Panc1 (cell line): ENCODE measurements around the gene DEPP1. TPM values are rescaled to one million over a fixed set of nuclear protein-coding genes. Genes with fewer than 3 reads are reported as not detected.
A peak's percentile ranks its signal among the peaks of the same experiment; 100 is the strongest.

Experiments used
- ATAC-seq: fragments of 200-7000 bp; cut with Tn5 transposase; 2 replicates; pipeline ENCODE4 v1.9.1; 2020; ENCODE audit warnings: mild to moderate bottlenecking, moderate library complexity
- BruUV-seq: library from RNA; stranded (reverse); fragments of 400-500 nt; replicated peaks from 2 replicates; lab custom pipeline; 2021; lab: Mats Ljungman, UMichigan
- CTCF ChIA-PET: fragments of 300-600 bp; sonication (Branson Sonifier 250); formaldehyde crosslinking; loops from one replicate; lab custom pipeline; 2022; ENCODE audit warnings: antibody characterized with exemption; lab: Charles Lee
- POLR2A ChIA-PET: fragments of 300-600 bp; sonication (Branson Sonifier 250); formaldehyde crosslinking; loops from one replicate; lab custom pipeline; 2022; ENCODE audit warnings: antibody characterized with exemption; lab: Charles Lee
- DNase-seq: peaks from one replicate; pipeline ENCODE4 v3.0.0-alpha.2; 2010; ENCODE audit warnings: low read depth, low spot score
- H3K27ac ChIP-seq: 2 replicates; pipeline ENCODE4 v1.5.1; 2011; ENCODE audit warnings: mild to moderate bottlenecking, low read length, inconsistent platforms
- H3K27me3 ChIP-seq: fragments of 200-500 bp; sonication (Bioruptor generic); 2 replicates; pipeline ENCODE4 v1.6.0; 2014; ENCODE audit warnings: low read length, inconsistent platforms; ENCODE audit not compliant: control insufficient read depth, insufficient read depth
- H3K36me3 ChIP-seq: fragments of 200-500 bp; sonication (Bioruptor generic); 2 replicates; pipeline ENCODE4 v1.5.1; 2014; ENCODE audit warnings: inconsistent platforms, mild to moderate bottlenecking, low read length, moderate library complexity; ENCODE audit not compliant: control insufficient read depth, insufficient read depth
- H3K4me1 ChIP-seq: 2 replicates; pipeline ENCODE4 v1.5.1; 2011; ENCODE audit warnings: inconsistent platforms, mild to moderate bottlenecking, low read length, moderate library complexity; ENCODE audit not compliant: control insufficient read depth, insufficient read depth
- H3K4me3 ChIP-seq, 2 experiments: 2 replicates each; pipeline ENCODE4 v1.5.1; 2011 to 2012; ENCODE audit warnings: low read depth in 2 of 2, low read length in 2 of 2, mild to moderate bottlenecking in 2 of 2, inconsistent platforms in 1 of 2, moderate library complexity in 1 of 2
- H3K9me3 ChIP-seq: fragments of 200-500 bp; sonication (Bioruptor generic); 2 replicates; pipeline ENCODE4 v1.5.1; 2014; ENCODE audit warnings: low read depth, mild to moderate bottlenecking, inconsistent platforms, low read length, moderate library complexity; ENCODE audit not compliant: control insufficient read depth, insufficient read depth
- CTCF ChIP-seq: fragments of 450-650 bp; IDR thresholded peaks from 2 replicates; pipeline ENCODE4 v1.5.1; 2017; ENCODE audit warnings: mild to moderate bottlenecking
- POLR2AphosphoS5 ChIP-seq: IDR thresholded peaks from 2 replicates; pipeline ENCODE4 v1.6.1; 2012; ENCODE audit warnings: mild to moderate bottlenecking, low read depth, low read length, moderate library complexity
- SIN3A ChIP-seq: IDR thresholded peaks from 2 replicates; pipeline ENCODE4 v1.6.1; 2012; ENCODE audit warnings: low read depth, mild to moderate bottlenecking, low read length, moderate library complexity, borderline replicate concordance; ENCODE audit not compliant: insufficient read depth
- TCF7L2 ChIP-seq: IDR thresholded peaks from 2 replicates; pipeline ENCODE4 v1.6.1; 2011; ENCODE audit warnings: mild to moderate bottlenecking, low read depth, low read length, inconsistent platforms
- in situ Hi-C: cut with HindIII; loops from 2 replicates; pipeline ENCODE4 v1.10.0; 2016; ENCODE audit warnings: low sequenced_read_pairs, low pct_unique_long_range_greater_than_20kb
- intact Hi-C: fragments of 100-400 bp; cut with micrococcal nuclease; formaldehyde crosslinking; loops from one replicate; pipeline ENCODE4 v1.10.0; 2022; ENCODE audit not compliant: unreplicated experiment
- total RNA-seq: library from RNA; stranded (reverse); gene quantifications from one replicate; pipeline ENCODE4 v1.2.1, GENCODE V29; 2021; ENCODE audit not compliant: unreplicated experiment
- TF ChIP-seq, protein P1 (sequence below), 2 experiments: IDR thresholded peaks; 2 replicates each; pipeline ENCODE4 v1.6.1; 2011 to 2012; ENCODE audit warnings: low read depth in 2 of 2, control low read depth in 1 of 2, low read length in 1 of 2, mild to moderate bottlenecking in 1 of 2, moderate library complexity in 1 of 2; ENCODE audit not compliant: insufficient read depth in 1 of 2

The DEPP1 gene
- total RNA-seq, 1 experiment from 2014 or later, result 16.6 TPM

GRCh38 chr10:44973323-44974081, 5.1 kb downstream of the DEPP1 start:
- intact Hi-C loops, result loop anchor here (2.0 kb wide), 1 partner anchor 41 kb away; no protein-coding TSS in a partner anchor
- POLR2A ChIA-PET, result no interaction called here

GRCh38 chr10:44972874-44973306, 5.7 kb downstream of the DEPP1 start:
- ATAC-seq, result no peak

More at GRCh38 chr10:44973323-44974081, 5.1 kb downstream of the DEPP1 start:
- Histone ChIP-seq H3K27me3 (no peaks in the 10 kb centered on the region), H3K27ac (peak overlapping the region; percentile 96), H3K4me3 (no peak overlapping the region), H3K4me1 (peaks cover 43% of the 10 kb centered on the region), H3K9me3 (no peaks in the 10 kb centered on the region), H3K36me3 (no peaks in the 10 kb centered on the region)
- ATAC-seq (no peak), DNase-seq (no peak)
- CTCF ChIA-PET, result interaction anchor here (0.8 kb wide), 1 partner anchor 40 kb away, joined by 3 read pairs; no protein-coding TSS in a partner anchor
- in situ Hi-C loops, result no loop called here
- BruUV-seq, result no TSS peak
- TF ChIP-seq CTCF (no peak), TCF7L2 (no peak), SIN3A (no peak), POLR2AphosphoS5 (no peak)
- TF ChIP-seq, protein P1, sequence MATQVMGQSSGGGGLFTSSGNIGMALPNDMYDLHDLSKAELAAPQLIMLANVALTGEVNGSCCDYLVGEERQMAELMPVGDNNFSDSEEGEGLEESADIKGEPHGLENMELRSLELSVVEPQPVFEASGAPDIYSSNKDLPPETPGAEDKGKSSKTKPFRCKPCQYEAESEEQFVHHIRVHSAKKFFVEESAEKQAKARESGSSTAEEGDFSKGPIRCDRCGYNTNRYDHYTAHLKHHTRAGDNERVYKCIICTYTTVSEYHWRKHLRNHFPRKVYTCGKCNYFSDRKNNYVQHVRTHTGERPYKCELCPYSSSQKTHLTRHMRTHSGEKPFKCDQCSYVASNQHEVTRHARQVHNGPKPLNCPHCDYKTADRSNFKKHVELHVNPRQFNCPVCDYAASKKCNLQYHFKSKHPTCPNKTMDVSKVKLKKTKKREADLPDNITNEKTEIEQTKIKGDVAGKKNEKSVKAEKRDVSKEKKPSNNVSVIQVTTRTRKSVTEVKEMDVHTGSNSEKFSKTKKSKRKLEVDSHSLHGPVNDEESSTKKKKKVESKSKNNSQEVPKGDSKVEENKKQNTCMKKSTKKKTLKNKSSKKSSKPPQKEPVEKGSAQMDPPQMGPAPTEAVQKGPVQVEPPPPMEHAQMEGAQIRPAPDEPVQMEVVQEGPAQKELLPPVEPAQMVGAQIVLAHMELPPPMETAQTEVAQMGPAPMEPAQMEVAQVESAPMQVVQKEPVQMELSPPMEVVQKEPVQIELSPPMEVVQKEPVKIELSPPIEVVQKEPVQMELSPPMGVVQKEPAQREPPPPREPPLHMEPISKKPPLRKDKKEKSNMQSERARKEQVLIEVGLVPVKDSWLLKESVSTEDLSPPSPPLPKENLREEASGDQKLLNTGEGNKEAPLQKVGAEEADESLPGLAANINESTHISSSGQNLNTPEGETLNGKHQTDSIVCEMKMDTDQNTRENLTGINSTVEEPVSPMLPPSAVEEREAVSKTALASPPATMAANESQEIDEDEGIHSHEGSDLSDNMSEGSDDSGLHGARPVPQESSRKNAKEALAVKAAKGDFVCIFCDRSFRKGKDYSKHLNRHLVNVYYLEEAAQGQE (IDR thresholded peaks at IDR 0.05; ENCODE audit: insufficient read depth in 1 of 2, low read depth in 2 of 2, low read length in 1 of 2), result no peak

More at GRCh38 chr10:44972874-44973306, 5.7 kb downstream of the DEPP1 start:
- no peak overlapping the region for H3K4me3 ChIP-seq
- no peaks in the 10 kb centered on the region for H3K36me3 ChIP-seq
- ChIA-PET CTCF (interaction anchor here (0.8 kb wide), 1 partner anchor 39 kb away, joined by 3 read pairs; no protein-coding TSS in a partner anchor), POLR2A (no interaction called here)
- no peak for TF ChIP-seq TCF7L2
- no peak for TF ChIP-seq CTCF
- TF ChIP-seq, protein P1 (IDR thresholded peaks at IDR 0.05; ENCODE audit: insufficient read depth in 1 of 2, low read depth in 2 of 2, low read length in 1 of 2), result no peak
- TF ChIP-seq POLR2AphosphoS5, result no peak
- TF ChIP-seq SIN3A, result no peak
- peaks cover 42% of the 10 kb centered on the region for H3K4me1 ChIP-seq
- no peak overlapping the region; the same call in 1 of the 2 replicates for H3K27ac ChIP-seq
- in situ Hi-C loops, result no loop called here
- no TSS peak for BruUV-seq
- H3K9me3 ChIP-seq, result no peaks in the 10 kb centered on the region
- H3K27me3 ChIP-seq, result no peaks in the 10 kb centered on the region
- DNase-seq, result no peak
- intact Hi-C loops, result no loop called here
